ENCODE results near the gene SLC6A3. TPM values are rescaled to one million over a fixed set of nuclear protein-coding genes. Genes with fewer than 3 reads are reported as not detected.

SLC6A3 gene
- total RNA-seq, 1 experiment from 2014 or later = not detected

DNA sequence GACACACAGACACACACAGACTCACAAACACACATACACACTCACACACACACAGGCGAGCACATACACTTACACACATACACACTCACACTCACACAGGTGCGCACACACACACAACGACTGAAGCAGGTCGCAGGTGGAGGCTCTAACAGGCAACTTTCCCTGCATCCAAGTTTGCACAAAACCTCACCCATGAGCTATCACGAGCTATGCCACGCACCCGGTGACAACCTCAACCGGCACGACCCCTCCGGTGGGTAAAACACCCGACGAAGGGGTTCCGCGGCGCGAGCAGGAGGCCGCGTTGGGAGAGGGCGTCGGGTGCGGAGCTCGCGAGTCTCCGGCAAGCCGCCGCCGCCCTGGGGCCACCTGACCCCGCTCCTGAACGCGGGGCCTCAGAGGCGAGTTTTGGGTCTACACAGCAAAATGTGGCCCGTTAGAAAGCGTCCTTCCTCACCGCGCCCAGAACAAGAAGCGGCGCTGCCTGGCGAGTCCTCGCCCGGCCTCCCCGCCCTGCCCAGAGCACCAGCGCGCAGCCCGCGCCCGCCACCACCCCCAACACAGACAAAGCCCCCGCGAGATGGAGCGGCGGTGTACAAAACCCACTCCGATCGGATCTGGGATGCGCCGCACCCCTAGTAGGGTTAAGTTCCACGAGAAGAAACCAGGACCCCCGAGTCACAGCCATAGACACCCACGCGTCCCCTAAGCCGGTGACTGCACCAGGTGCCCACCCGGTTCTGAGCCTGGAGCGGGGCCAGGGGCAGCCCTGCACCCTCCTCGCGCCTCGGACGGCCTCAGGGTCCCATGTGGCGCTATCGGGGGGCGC, 665 bp downstream of the SLC6A3 start:
- no peak for DNase-seq (ENCODE audit: low spot score)
- H3K4me1 ChIP-seq (ENCODE audit: insufficient read depth, low read length, poor library complexity, severe bottlenecking) = no peaks in the 10 kb centered on the region
- H3K27ac ChIP-seq (ENCODE audit: low read depth, low read length, poor library complexity, severe bottlenecking) = no peak overlapping the region
- intact Hi-C loops (cut with micrococcal nuclease; ENCODE audit: unreplicated experiment) = no loop called here
- ChIA-PET CTCF (no interaction called here), POLR2A (ENCODE audit: low non-redundant PET) (no interaction called here)
- H3K9me3 ChIP-seq (ENCODE audit: low read depth, low read length, poor library complexity, severe bottlenecking) = no peaks in the 10 kb centered on the region
- no peaks in the 10 kb centered on the region for H3K36me3 ChIP-seq (ENCODE audit: insufficient read depth, low read length, poor library complexity, severe bottlenecking)
- H3K27me3 ChIP-seq (replicated peaks; ENCODE audit: insufficient read depth, low read depth, low read length, poor library complexity) = peaks cover 80% of the 10 kb centered on the region
- no TSS peak for BruUV-seq (replicated peaks)
- H3K4me3 ChIP-seq (ENCODE audit: low read depth, low read length, poor library complexity, severe bottlenecking) = no peak overlapping the region
- TF ChIP-seq, protein P1, sequence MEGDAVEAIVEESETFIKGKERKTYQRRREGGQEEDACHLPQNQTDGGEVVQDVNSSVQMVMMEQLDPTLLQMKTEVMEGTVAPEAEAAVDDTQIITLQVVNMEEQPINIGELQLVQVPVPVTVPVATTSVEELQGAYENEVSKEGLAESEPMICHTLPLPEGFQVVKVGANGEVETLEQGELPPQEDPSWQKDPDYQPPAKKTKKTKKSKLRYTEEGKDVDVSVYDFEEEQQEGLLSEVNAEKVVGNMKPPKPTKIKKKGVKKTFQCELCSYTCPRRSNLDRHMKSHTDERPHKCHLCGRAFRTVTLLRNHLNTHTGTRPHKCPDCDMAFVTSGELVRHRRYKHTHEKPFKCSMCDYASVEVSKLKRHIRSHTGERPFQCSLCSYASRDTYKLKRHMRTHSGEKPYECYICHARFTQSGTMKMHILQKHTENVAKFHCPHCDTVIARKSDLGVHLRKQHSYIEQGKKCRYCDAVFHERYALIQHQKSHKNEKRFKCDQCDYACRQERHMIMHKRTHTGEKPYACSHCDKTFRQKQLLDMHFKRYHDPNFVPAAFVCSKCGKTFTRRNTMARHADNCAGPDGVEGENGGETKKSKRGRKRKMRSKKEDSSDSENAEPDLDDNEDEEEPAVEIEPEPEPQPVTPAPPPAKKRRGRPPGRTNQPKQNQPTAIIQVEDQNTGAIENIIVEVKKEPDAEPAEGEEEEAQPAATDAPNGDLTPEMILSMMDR (conservative IDR thresholded peaks at IDR 0.05; ENCODE audit: low read depth, low read length) = no peak
- TF ChIP-seq EZH2 (IDR thresholded peaks at IDR 0.05; ENCODE audit: borderline replicate concordance, low read depth, low read length, poor library complexity, severe bottlenecking) = peak; percentile 81

DNA sequence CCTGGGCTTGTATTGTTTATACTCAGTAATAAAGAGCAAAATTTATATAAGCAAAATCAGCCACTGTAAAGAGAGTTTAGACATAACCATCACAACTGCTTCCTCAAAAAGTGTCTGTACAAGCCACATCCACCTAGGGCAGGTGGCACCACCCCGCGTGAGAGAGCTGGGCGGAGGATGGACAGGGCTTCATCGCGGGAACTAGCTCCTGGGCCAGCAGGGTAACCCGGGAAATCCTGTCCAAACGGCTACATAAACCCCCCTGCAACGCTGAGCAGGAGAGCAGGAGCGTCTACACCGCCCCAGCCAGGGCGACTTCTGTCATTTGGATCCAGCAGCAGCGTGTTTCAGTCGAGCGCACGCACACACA, 1.3 kb downstream of the SLC6A3 start:
- H3K4me3 ChIP-seq (ENCODE audit: low read depth, low read length, poor library complexity, severe bottlenecking) = no peak overlapping the region
- no peaks in the 10 kb centered on the region for H3K4me1 ChIP-seq (ENCODE audit: insufficient read depth, low read length, poor library complexity, severe bottlenecking)
- no peak overlapping the region for H3K27ac ChIP-seq (ENCODE audit: low read depth, low read length, poor library complexity, severe bottlenecking)
- H3K9me3 ChIP-seq (ENCODE audit: low read depth, low read length, poor library complexity, severe bottlenecking) = no peaks in the 10 kb centered on the region
- TF ChIP-seq, protein P1 (conservative IDR thresholded peaks at IDR 0.05; ENCODE audit: low read depth, low read length) = no peak
- TF ChIP-seq EZH2 (IDR thresholded peaks at IDR 0.05; ENCODE audit: borderline replicate concordance, low read depth, low read length, poor library complexity, severe bottlenecking) = no peak
- ChIA-PET POLR2A (ENCODE audit: low non-redundant PET) (no interaction called here), CTCF (no interaction called here)
- intact Hi-C loops (cut with micrococcal nuclease; ENCODE audit: unreplicated experiment) = no loop called here
- BruUV-seq (replicated peaks) = no TSS peak
- DNase-seq (ENCODE audit: low spot score) = no peak
- no peaks in the 10 kb centered on the region for H3K36me3 ChIP-seq (ENCODE audit: insufficient read depth, low read length, poor library complexity, severe bottlenecking)
- H3K27me3 ChIP-seq (replicated peaks; ENCODE audit: insufficient read depth, low read depth, low read length, poor library complexity) = peaks cover 78% of the 10 kb centered on the region

- Histone ChIP-seq H3K27ac (ENCODE audit: low read depth, low read length, poor library complexity, severe bottlenecking) (no peak overlapping the region), H3K4me1 (ENCODE audit: insufficient read depth, low read length, poor library complexity, severe bottlenecking) (no peaks in the 10 kb centered on the region), H3K36me3 (ENCODE audit: insufficient read depth, low read length, poor library complexity, severe bottlenecking) (no peaks in the 10 kb centered on the region), H3K4me3 (ENCODE audit: low read depth, low read length, poor library complexity, severe bottlenecking) (no peak overlapping the region), H3K27me3 (replicated peaks; ENCODE audit: insufficient read depth, low read depth, low read length, poor library complexity) (peaks cover 77% of the 10 kb centered on the region), H3K9me3 (ENCODE audit: low read depth, low read length, poor library complexity, severe bottlenecking) (no peaks in the 10 kb centered on the region)
- intact Hi-C loops (cut with micrococcal nuclease; ENCODE audit: unreplicated experiment) = no loop called here
- no peak for TF ChIP-seq EZH2 (IDR thresholded peaks at IDR 0.05; ENCODE audit: borderline replicate concordance, low read depth, low read length, poor library complexity, severe bottlenecking)
- TF ChIP-seq, protein P1 (conservative IDR thresholded peaks at IDR 0.05; ENCODE audit: low read depth, low read length) = no peak
- no TSS peak for BruUV-seq (replicated peaks)
- no peak for DNase-seq (ENCODE audit: low spot score)
- CTCF ChIA-PET = no interaction called here
- POLR2A ChIA-PET (ENCODE audit: low non-redundant PET) = no interaction called here
These were observed 2.1 kb downstream of the SLC6A3 start for GRCh38 chr5:1443171-1443570.
